ENCODE measurements around the gene ST8SIA1.

DNA sequence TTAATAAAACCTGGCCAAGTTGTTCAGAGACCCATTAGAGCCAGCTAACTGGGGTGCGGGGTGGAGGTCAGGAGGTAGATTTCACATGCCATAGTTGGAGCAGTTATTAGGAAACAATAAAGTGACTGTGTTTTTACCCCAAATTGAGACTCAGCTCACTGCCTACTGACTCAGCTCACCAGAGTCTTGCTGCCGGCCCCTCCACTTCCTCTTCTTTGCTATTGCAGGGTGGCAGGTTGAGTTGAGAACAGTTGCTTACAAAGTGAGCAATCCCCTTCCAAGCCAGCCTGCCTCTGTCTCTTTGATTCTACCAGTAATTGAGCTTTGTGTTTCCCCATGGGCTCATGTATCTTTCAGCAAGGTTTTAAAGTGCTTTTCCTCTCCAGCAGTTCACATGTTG, 12.9 kb downstream of the ST8SIA1 start:
- TF ChIP-seq, protein P1, sequence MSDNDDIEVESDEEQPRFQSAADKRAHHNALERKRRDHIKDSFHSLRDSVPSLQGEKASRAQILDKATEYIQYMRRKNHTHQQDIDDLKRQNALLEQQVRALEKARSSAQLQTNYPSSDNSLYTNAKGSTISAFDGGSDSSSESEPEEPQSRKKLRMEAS (IDR thresholded peaks at IDR 0.05; ENCODE audit: low read depth), result no peak
- TF ChIP-seq GABPA (IDR thresholded peaks at IDR 0.05; ENCODE audit: low read depth) (no peak), RAD21 (IDR thresholded peaks at IDR 0.05; ENCODE audit: low read length) (no peak), NRF1 (IDR thresholded peaks at IDR 0.05; ENCODE audit: low read depth, low read length) (no peak), MXI1 (IDR thresholded peaks at IDR 0.05; ENCODE audit: low read depth, low read length) (no peak), SMC3 (IDR thresholded peaks at IDR 0.05; ENCODE audit: low read depth, low read length) (no peak), POLR2AphosphoS5 (IDR thresholded peaks at IDR 0.05; ENCODE audit: low read depth, low read length) (no peak), FOSL2 (IDR thresholded peaks at IDR 0.05; ENCODE audit: borderline replicate concordance, low read depth) (no peak), EP300 (IDR thresholded peaks at IDR 0.05; ENCODE audit: borderline replicate concordance in 1 of 2, low read depth in 1 of 2, low read length in 1 of 2) (no peak), EZH2phosphoT487 (IDR thresholded peaks at IDR 0.05; ENCODE audit: borderline replicate concordance, low read depth) (no peak), YY1 (IDR thresholded peaks at IDR 0.05; ENCODE audit: low read depth) (no peak)
- TF ChIP-seq, protein P2, sequence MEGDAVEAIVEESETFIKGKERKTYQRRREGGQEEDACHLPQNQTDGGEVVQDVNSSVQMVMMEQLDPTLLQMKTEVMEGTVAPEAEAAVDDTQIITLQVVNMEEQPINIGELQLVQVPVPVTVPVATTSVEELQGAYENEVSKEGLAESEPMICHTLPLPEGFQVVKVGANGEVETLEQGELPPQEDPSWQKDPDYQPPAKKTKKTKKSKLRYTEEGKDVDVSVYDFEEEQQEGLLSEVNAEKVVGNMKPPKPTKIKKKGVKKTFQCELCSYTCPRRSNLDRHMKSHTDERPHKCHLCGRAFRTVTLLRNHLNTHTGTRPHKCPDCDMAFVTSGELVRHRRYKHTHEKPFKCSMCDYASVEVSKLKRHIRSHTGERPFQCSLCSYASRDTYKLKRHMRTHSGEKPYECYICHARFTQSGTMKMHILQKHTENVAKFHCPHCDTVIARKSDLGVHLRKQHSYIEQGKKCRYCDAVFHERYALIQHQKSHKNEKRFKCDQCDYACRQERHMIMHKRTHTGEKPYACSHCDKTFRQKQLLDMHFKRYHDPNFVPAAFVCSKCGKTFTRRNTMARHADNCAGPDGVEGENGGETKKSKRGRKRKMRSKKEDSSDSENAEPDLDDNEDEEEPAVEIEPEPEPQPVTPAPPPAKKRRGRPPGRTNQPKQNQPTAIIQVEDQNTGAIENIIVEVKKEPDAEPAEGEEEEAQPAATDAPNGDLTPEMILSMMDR (IDR thresholded peaks at IDR 0.05), result no peak
- TF ChIP-seq, protein P3, sequence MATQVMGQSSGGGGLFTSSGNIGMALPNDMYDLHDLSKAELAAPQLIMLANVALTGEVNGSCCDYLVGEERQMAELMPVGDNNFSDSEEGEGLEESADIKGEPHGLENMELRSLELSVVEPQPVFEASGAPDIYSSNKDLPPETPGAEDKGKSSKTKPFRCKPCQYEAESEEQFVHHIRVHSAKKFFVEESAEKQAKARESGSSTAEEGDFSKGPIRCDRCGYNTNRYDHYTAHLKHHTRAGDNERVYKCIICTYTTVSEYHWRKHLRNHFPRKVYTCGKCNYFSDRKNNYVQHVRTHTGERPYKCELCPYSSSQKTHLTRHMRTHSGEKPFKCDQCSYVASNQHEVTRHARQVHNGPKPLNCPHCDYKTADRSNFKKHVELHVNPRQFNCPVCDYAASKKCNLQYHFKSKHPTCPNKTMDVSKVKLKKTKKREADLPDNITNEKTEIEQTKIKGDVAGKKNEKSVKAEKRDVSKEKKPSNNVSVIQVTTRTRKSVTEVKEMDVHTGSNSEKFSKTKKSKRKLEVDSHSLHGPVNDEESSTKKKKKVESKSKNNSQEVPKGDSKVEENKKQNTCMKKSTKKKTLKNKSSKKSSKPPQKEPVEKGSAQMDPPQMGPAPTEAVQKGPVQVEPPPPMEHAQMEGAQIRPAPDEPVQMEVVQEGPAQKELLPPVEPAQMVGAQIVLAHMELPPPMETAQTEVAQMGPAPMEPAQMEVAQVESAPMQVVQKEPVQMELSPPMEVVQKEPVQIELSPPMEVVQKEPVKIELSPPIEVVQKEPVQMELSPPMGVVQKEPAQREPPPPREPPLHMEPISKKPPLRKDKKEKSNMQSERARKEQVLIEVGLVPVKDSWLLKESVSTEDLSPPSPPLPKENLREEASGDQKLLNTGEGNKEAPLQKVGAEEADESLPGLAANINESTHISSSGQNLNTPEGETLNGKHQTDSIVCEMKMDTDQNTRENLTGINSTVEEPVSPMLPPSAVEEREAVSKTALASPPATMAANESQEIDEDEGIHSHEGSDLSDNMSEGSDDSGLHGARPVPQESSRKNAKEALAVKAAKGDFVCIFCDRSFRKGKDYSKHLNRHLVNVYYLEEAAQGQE (IDR thresholded peaks at IDR 0.05; ENCODE audit: low read depth, low read length), result no peak
